Body of pancreas (tissue), 4 donors: ENCODE measurements around the gene KCNJ10.

Experiments used
- CTCF ChIP-seq, 7 experiments: fragments of 450-650 bp in 4 of 7; fragments of 200-600 bp in 3 of 7; sonication (generic) in 3 of 7; IDR thresholded peaks; one replicate each; pipeline ENCODE4 v1.5.1; 2016 to 2019; ENCODE audit warnings: antibody characterized with exemption in 7 of 7
- POLR2A ChIP-seq, 3 donors: fragments of 450-650 bp; IDR thresholded peaks; one replicate each; pipeline ENCODE4 v1.6.1; 2016; ENCODE audit warnings: antibody characterized with exemption in 3 of 3, mild to moderate bottlenecking in 2 of 3

- TF ChIP-seq POLR2A (IDR thresholded peaks at IDR 0.05) (no peak), CTCF (IDR thresholded peaks at IDR 0.05) (no peak)
Observed at GRCh38 chr1:160107512-160107911, 37.6 kb upstream of the KCNJ10 start.
